SJSA1 (cell line): ENCODE measurements around the gene ZNF784. TPM values are rescaled to one million over a fixed set of nuclear protein-coding genes. Genes with fewer than 3 reads are reported as not detected.

Experiments used
- DNase-seq, 2 experiments: peaks; one replicate each; pipeline ENCODE4 v3.0.0-alpha.2; 2015 to 2020; ENCODE audit warnings: low spot score in 2 of 2, low read depth in 1 of 2
- H3K27ac ChIP-seq: fragments of 250-450 bp; sonication (Bioruptor Pico); 2 replicates; pipeline ENCODE4 v1.5.1; 2020; ENCODE audit warnings: mild to moderate bottlenecking, moderate library complexity
- H3K27me3 ChIP-seq: fragments of 250-450 bp; sonication (Bioruptor Pico); replicated peaks from 2 replicates; pipeline ENCODE4 v1.5.1; 2020; ENCODE audit warnings: mild to moderate bottlenecking, moderate library complexity
- H3K36me3 ChIP-seq: fragments of 250-450 bp; sonication (Bioruptor Pico); 2 replicates; pipeline ENCODE4 v1.5.1; 2020; ENCODE audit warnings: mild to moderate bottlenecking
- H3K4me1 ChIP-seq: fragments of 250-450 bp; sonication (Bioruptor Pico); replicated peaks from 2 replicates; pipeline ENCODE4 v1.6.1; 2021; ENCODE audit warnings: mild to moderate bottlenecking
- H3K4me3 ChIP-seq: fragments of 250-450 bp; sonication (Bioruptor Pico); 2 replicates; pipeline ENCODE4 v1.5.1; 2020; ENCODE audit warnings: mild to moderate bottlenecking
- H3K9me3 ChIP-seq: fragments of 250-450 bp; sonication (Bioruptor Pico); replicated peaks from 2 replicates; pipeline ENCODE4 v1.5.1; 2020; ENCODE audit warnings: mild to moderate bottlenecking
- total RNA-seq: library from RNA; depleted of rRNA; stranded (reverse); fragments of >200 nt; shearing (Covaris generic); gene quantifications from 2 replicates; pipeline ENCODE4 v1.2.3, GENCODE V29; 2014

ZNF784 gene
- total RNA-seq, 1 experiment from 2014 or later = 4.7 TPM

- no peak for DNase-seq
- Histone ChIP-seq H3K27ac (no peak overlapping the region), H3K4me1 (no peaks in the 10 kb centered on the region), H3K9me3 (no peaks in the 10 kb centered on the region), H3K36me3 (peaks cover 40% of the 10 kb centered on the region), H3K27me3 (no peaks in the 10 kb centered on the region), H3K4me3 (no peak overlapping the region)
Observed at GRCh38 chr19:55615543-55616394, 8.6 kb downstream of the ZNF784 start.

- H3K4me1 ChIP-seq = no peaks in the 10 kb centered on the region
- no peak overlapping the region for H3K4me3 ChIP-seq
- peaks cover 42% of the 10 kb centered on the region for H3K36me3 ChIP-seq
- DNase-seq = no peak
- H3K27me3 ChIP-seq = no peaks in the 10 kb centered on the region
- H3K27ac ChIP-seq = no peak overlapping the region
- H3K9me3 ChIP-seq = no peaks in the 10 kb centered on the region
Observed at GRCh38 chr19:55614711-55615542, 9.4 kb downstream of the ZNF784 start.

GRCh38 chr19:55613930-55614710, 10.2 kb downstream of the ZNF784 start:
- no peak overlapping the region for H3K27ac ChIP-seq
- H3K27me3 ChIP-seq = no peaks in the 10 kb centered on the region
- no peak for DNase-seq
- no peaks in the 10 kb centered on the region for H3K4me1 ChIP-seq
- no peak overlapping the region for H3K4me3 ChIP-seq
- H3K9me3 ChIP-seq = no peaks in the 10 kb centered on the region
- peaks cover 50% of the 10 kb centered on the region for H3K36me3 ChIP-seq

GRCh38 chr19:55613396-55613795, 11.0 kb downstream of the ZNF784 start:
- no peak overlapping the region for H3K4me3 ChIP-seq
- H3K27me3 ChIP-seq = no peaks in the 10 kb centered on the region
- no peak overlapping the region for H3K27ac ChIP-seq
- no peaks in the 10 kb centered on the region for H3K4me1 ChIP-seq
- H3K36me3 ChIP-seq = peaks cover 54% of the 10 kb centered on the region
- DNase-seq = no peak
- H3K9me3 ChIP-seq = no peaks in the 10 kb centered on the region

GRCh38 chr19:55611983-55612645, 12.3 kb downstream of the ZNF784 start:
- H3K4me1 ChIP-seq = no peaks in the 10 kb centered on the region
- H3K27me3 ChIP-seq = no peaks in the 10 kb centered on the region
- no peak for DNase-seq
- no peaks in the 10 kb centered on the region for H3K9me3 ChIP-seq
- no peak overlapping the region for H3K4me3 ChIP-seq
- no peak overlapping the region for H3K27ac ChIP-seq
- H3K36me3 ChIP-seq = peaks cover 45% of the 10 kb centered on the region

GRCh38 chr19:55611300-55611982, 12.9 kb downstream of the ZNF784 start:
- Histone ChIP-seq H3K36me3 (peaks cover 48% of the 10 kb centered on the region), H3K4me3 (no peak overlapping the region), H3K27ac (no peak overlapping the region), H3K9me3 (no peaks in the 10 kb centered on the region), H3K4me1 (peaks cover 4% of the 10 kb centered on the region), H3K27me3 (no peaks in the 10 kb centered on the region)
- DNase-seq = no peak

- no peaks in the 10 kb centered on the region for H3K9me3 ChIP-seq
- H3K27ac ChIP-seq = no peak overlapping the region
- no peak for DNase-seq
- peaks cover 33% of the 10 kb centered on the region for H3K36me3 ChIP-seq
- H3K27me3 ChIP-seq = no peaks in the 10 kb centered on the region
- peaks cover 11% of the 10 kb centered on the region for H3K4me1 ChIP-seq
- no peak overlapping the region for H3K4me3 ChIP-seq
Observed at GRCh38 chr19:55609326-55609725, 15.0 kb downstream of the ZNF784 start.

GRCh38 chr19:55606817-55607216, 17.5 kb downstream of the ZNF784 start:
- Histone ChIP-seq H3K36me3 (peaks cover 33% of the 10 kb centered on the region), H3K4me3 (peak overlapping the region; percentile 69), H3K9me3 (no peaks in the 10 kb centered on the region), H3K27me3 (no peaks in the 10 kb centered on the region), H3K27ac (no peak overlapping the region), H3K4me1 (peaks cover 14% of the 10 kb centered on the region)
- no peak for DNase-seq

- Histone ChIP-seq H3K9me3 (no peaks in the 10 kb centered on the region), H3K27ac (no peak overlapping the region), H3K27me3 (no peaks in the 10 kb centered on the region), H3K36me3 (peaks cover 33% of the 10 kb centered on the region), H3K4me3 (peak overlapping the region; percentile 69), H3K4me1 (peaks cover 14% of the 10 kb centered on the region)
- no peak for DNase-seq
Observed at GRCh38 chr19:55606471-55606787, 17.9 kb downstream of the ZNF784 start.

- H3K36me3 ChIP-seq = peaks cover 31% of the 10 kb centered on the region
- H3K27ac ChIP-seq = peak within 1 kb of the TSS; percentile 67
Observed at GRCh38 chr19:55605637-55606470, 18.5 kb downstream of the ZNF784 start, which contains the start of gene ZNF865. TSS of gene ZNF865 (plus strand) at chr19:55605647. CDS start at chr19:55613619, 7,972 bp downstream.

GRCh38 chr19:55605207-55605636, 19.1 kb downstream of the ZNF784 start:
- Histone ChIP-seq H3K4me1 (peaks cover 18% of the 10 kb centered on the region), H3K27ac (peak overlapping the region; percentile 67)
- DNase-seq = peak; percentile 96 to 99

More at GRCh38 chr19:55605637-55606470, 18.5 kb downstream of the ZNF784 start, which contains the start of gene ZNF865:
- Histone ChIP-seq H3K9me3 (no peaks in the 10 kb centered on the region), H3K4me1 (peaks cover 16% of the 10 kb centered on the region), H3K27me3 (no peaks in the 10 kb centered on the region), H3K4me3 (peak within 1 kb of the TSS; percentile 69)
- DNase-seq = peak; percentile 78 to 86

More at GRCh38 chr19:55605207-55605636, 19.1 kb downstream of the ZNF784 start:
- Histone ChIP-seq H3K4me3 (peak overlapping the region; percentile 69), H3K27me3 (no peaks in the 10 kb centered on the region), H3K36me3 (peaks cover 25% of the 10 kb centered on the region), H3K9me3 (no peaks in the 10 kb centered on the region)
